Fibroblast of villous mesenchyme (primary cell): Measurements from ENCODE around the gene CLTB. TPM values are rescaled to one million over a fixed set of nuclear protein-coding genes. Genes with fewer than 3 reads are reported as not detected.

Source experiments
- DNase-seq: peaks from one replicate; pipeline ENCODE4 v3.0.0-alpha.2; 2010; ENCODE audit warnings: low read depth
- H3K4me3 ChIP-seq: 2 replicates; pipeline ENCODE4 v1.5.1; 2011; ENCODE audit warnings: low read depth, mild to moderate bottlenecking, low read length
- CTCF ChIP-seq: IDR thresholded peaks from 2 replicates; pipeline ENCODE4 v1.5.1; 2012; ENCODE audit warnings: low read depth, mild to moderate bottlenecking, low read length; ENCODE audit not compliant: insufficient read depth
- total RNA-seq: library from RNA; depleted of rRNA; stranded (reverse); fragments of >200 nt; gene quantifications from 2 replicates; pipeline ENCODE4 v1.2.3, GENCODE V29; 2012

CLTB gene
- total RNA-seq, 1 donor = 118 TPM

DNA sequence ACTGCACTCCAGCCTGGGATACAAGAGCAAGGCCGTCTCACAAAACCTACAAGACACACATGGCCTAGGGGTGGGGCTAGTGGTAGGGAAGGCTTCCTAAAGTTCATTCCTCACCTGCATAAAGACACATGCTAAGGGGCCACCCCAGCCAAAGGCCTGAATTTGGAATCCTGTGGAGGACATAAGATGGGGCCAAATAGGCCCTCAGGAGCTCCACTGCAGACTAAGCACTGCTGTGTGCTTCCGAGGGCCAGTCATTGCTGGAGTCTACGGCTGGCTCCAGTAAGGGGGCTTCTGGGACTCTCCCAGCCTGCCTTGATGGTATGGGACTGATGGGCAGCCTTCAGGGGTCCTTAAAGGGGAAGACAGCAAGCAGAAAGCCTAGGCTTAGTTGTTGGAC is 33.6 kb downstream of the CLTB start:
- DNase-seq = no peak
- no peak for TF ChIP-seq CTCF
- no peak overlapping the region for H3K4me3 ChIP-seq

- no peak for DNase-seq
- H3K4me3 ChIP-seq = no peak overlapping the region
- no peak for TF ChIP-seq CTCF
Measured at GRCh38 chr5:176381979-176382378, 34.4 kb downstream of the CLTB start.

DNA sequence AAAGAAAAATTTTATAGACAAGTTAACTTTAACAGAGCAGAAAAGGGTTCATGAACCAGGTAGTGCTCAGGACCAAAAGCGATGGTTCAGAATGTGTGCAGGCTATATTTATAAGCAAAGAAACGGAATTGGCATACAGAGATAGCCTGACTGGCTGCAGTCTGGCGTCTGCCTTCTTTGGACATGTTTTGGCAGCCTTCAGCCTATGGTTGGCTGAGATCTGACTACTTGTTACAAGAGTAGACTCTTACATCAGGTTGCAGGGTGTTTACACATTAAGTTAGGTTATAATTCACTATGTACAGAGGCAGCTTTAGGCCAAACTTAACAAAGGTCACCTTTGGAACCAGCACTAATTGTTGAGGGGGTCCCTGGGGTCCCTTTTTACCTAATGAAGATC is 34.9 kb downstream of the CLTB start:
- TF ChIP-seq CTCF = no peak
- no peak for DNase-seq

DNA sequence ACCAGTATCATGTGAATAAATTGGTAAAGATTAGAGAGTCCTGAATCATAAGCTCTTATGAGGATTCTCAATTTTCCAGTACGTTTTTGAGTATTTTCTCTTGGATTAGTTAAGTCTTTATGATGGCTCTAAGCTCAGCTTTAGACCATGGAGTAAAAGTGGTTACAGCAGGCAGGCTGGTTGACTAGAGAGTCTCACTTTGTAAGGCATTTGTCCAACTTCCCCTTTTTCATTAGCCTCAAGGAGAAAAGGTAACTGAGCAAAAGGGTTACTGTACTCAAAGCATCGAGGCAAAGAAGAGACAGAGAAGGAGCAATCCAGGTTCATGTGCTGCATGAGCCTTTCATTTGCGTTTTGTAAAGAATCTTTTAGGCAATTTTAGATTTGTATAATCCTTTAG is 36.5 kb downstream of the CLTB start:
- DNase-seq = no peak
- TF ChIP-seq CTCF = no peak
- no peak overlapping the region for H3K4me3 ChIP-seq

More for the DNA sequence above, 34.9 kb downstream of the CLTB start:
- H3K4me3 ChIP-seq = no peak overlapping the region

DNA sequence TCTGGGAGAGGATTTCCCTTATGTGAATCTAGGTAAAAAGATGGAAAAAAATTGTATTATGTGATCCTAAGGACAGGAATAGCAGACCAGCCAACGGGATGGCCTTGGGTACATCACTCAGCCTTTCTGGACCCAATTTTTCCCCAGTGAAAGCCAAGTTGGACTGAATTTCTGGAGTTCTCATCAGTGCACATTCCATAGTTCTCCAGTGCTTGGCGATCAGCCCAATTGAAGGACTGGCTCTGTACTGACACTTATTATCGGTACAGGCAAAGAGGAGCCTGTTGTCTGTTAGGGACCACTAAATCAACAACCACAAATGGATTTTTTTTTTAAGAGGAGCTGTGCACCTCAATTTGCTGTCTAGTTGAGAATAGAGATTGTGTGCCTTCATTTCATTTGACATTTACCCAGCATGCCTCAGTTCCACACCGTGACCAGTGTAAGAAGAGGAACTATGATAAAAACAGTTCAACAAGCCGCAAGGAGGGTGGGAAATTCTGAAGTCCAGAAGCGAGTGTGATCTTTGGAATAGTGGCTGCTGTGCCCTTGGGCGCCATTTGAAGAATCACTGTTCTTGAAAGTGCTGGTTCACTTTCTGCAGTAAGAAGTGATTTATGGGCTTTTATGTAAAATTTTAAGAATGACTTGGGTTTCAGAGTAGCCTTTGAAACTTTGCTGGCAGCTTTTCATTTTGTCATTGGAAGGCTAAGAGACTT is 43.1 kb downstream of the CLTB start:
- no peak for DNase-seq
- TF ChIP-seq CTCF = no peak
- H3K4me3 ChIP-seq = no peak overlapping the region

DNA sequence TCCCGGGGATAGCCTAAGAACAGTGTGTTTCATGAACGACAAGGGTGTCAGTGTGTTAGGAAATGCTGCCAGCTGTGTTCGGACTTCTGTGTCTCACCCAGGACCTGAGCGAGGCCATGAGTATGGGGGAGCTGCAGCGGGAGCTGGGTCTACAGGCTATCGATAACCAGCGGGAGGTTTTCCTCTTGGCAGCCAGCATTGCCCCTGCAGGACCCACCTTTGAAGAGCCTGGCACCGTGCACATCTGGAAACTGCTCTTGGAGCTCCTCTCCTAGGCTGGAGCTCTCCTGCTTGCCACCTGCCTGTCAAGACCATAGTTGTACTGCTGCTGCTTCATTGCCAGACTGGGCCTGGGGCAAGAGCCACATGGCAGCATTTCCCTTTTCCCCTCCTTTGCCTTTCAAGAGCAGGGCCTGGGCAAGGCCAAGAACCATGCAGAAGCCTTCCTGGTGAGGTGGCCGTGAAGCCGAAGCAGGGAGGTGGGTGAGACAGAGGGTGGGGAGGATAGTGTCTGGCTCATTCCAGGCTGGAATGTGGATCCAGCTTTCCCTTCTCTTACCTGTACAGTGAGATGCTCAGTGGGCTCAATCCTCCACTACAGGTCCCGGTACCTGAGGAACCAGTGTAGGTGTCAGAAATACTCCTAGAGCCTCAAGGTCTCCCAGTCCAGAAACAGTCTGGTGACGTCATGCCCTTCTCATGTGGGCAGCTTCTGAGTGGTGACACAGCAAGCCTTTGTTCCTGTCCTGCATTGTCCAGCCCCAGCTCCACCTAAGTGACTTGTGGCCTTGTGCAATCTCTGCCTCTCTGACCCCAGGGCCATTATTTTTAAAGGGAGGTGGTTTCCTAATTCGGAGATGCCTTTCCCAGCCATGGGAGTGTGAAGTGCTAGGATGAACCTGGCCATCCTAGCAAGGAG is 44.5 kb downstream of the CLTB start:
- no peak overlapping the region for H3K4me3 ChIP-seq
- no peak for TF ChIP-seq CTCF
- DNase-seq = no peak
